Lower leg skin (tissue), 4 donors: ENCODE data around the gene UNC13A. TPM values are rescaled to one million over a fixed set of nuclear protein-coding genes. Genes with fewer than 3 reads are reported as not detected.

Experiments used
- DNase-seq, 2 donors: peaks; one replicate each; pipeline ENCODE4 v3.0.0-alpha.2; 2019; ENCODE audit warnings: low spot score in 2 of 2
- H3K4me3 ChIP-seq: fragments of 200-600 bp; sonication (generic); 2 replicates; pipeline ENCODE4 v1.5.1; 2017; ENCODE audit warnings: mild to moderate bottlenecking, low read depth; ENCODE audit not compliant: poor library complexity, severe bottlenecking
- CTCF ChIP-seq, 3 donors: fragments of 450-650 bp; IDR thresholded peaks; one replicate each; pipeline ENCODE4 v1.5.1; 2016; ENCODE audit warnings: antibody characterized with exemption in 3 of 3, mild to moderate bottlenecking in 3 of 3, moderate library complexity in 2 of 3
- POLR2A ChIP-seq, 2 donors: fragments of 450-650 bp; IDR thresholded peaks; one replicate each; pipeline ENCODE4 v1.6.1; 2016 to 2017; ENCODE audit warnings: antibody characterized with exemption in 2 of 2, mild to moderate bottlenecking in 1 of 2, moderate library complexity in 1 of 2
- WGBS, 2 donors: methylation state at CpG; one replicate each; pipeline ENCODE4 v1.1.5; 2018; 5-methylcytosine and 5-hydroxymethylcytosine counted together
- intact Hi-C: fragments of 100-400 bp; cut with DNase I; formaldehyde crosslinking; loops from one replicate; pipeline ENCODE4 v1.15.0; 2023; ENCODE audit warnings: low total_unique reads
- total RNA-seq, 4 donors: library from RNA; depleted of rRNA; stranded (reverse); fragments of >200 nt; gene quantifications; one replicate each; pipeline ENCODE4 v1.1.0, GENCODE V29; 2016

UNC13A gene
- total RNA-seq, 4 donors from 2014 or later: not detected

DNA sequence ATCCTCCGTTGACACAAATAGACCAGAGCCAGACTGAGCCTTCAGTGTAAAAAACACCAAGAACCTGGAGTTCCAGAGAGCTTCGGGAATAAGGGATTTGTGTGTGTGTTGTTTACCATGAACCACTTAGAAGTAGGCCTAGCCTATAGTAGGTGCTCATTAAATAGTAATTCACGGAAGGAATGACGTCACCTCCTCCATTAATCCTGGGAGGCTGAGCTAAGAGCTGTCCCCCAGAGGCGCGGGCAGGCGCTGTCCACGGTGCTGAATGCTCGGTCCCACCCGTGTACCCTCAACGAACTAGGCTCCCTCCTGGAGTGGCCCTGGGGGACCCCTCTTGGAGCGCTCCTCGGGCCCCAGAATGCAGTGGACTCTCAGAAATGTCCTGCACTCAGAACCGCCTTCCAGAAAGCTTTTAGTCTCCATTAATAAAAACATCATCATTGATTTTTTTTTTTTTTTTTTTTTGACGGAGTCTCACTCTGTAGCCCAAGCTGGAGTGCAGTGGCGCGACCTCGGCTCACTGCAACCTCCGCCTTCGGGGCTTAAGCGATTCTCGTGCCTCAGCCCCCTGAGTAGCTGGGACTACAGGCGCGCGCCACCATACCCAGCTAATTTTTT is 6.5 kb downstream of the UNC13A start:
- intact Hi-C loops: no loop called here
- WGBS, 2 donors: 48 to 50% methylated on average over 25 of the region's 25 CpGs
- no peak for TF ChIP-seq CTCF (IDR thresholded peaks at IDR 0.05)
- TF ChIP-seq POLR2A (IDR thresholded peaks at IDR 0.05): no peak
- no peak for DNase-seq
- H3K4me3 ChIP-seq: no peak overlapping the region

- TF ChIP-seq CTCF (IDR thresholded peaks at IDR 0.05): no peak
- H3K4me3 ChIP-seq: no peak overlapping the region
- WGBS, 2 donors: 4 to 6% methylated on average over 29 to 35 of the region's 38 CpGs
- intact Hi-C loops: no loop called here
- peak; percentile 54 to 92 for DNase-seq
Observed at GRCh38 chr19:17680230-17680722, 7.9 kb downstream of the UNC13A start.

- no peak for TF ChIP-seq POLR2A (IDR thresholded peaks at IDR 0.05)
- no peak for TF ChIP-seq CTCF (IDR thresholded peaks at IDR 0.05)
- WGBS, 2 donors: 9 to 11% methylated on average over 14 of the region's 14 CpGs
- DNase-seq: no peak
- H3K4me3 ChIP-seq: no peak overlapping the region
- intact Hi-C loops: no loop called here
Observed at GRCh38 chr19:17679526-17680229, 8.5 kb downstream of the UNC13A start.

DNA sequence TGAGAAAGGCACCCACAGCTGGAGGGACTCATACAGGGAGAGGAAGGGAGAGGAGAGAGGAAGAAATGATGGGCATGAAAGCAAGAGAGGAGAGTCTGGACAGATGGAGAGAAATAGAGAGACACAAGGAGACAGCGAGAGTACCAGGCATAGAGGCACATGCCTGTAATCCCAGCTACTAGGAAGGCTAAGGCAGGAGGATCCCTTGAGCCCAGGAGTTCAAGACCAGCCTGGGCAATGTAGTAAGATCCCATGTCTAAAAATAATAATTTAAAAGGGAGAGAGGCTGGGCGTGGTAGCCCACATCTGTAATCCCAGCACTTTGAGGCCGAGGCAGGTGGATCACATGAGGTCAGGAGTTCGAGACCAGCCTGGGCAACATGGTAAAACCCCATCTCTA is 9.3 kb downstream of the UNC13A start:
- TF ChIP-seq POLR2A (IDR thresholded peaks at IDR 0.05): no peak
- no peak for TF ChIP-seq CTCF (IDR thresholded peaks at IDR 0.05)
- no peak overlapping the region for H3K4me3 ChIP-seq
- WGBS, 2 donors: 68 to 77% methylated on average over 4 of the region's 4 CpGs
- intact Hi-C loops: no loop called here
- DNase-seq: no peak

- WGBS, 2 donors: 58 to 72% methylated on average over 2 of the region's 2 CpGs
- intact Hi-C loops: no loop called here
Observed at GRCh38 chr19:17677002-17677401, 11.2 kb downstream of the UNC13A start.

More at GRCh38 chr19:17677002-17677401, 11.2 kb downstream of the UNC13A start:
- DNase-seq: no peak
- TF ChIP-seq CTCF (IDR thresholded peaks at IDR 0.05) (no peak), POLR2A (IDR thresholded peaks at IDR 0.05) (no peak)
- no peak overlapping the region for H3K4me3 ChIP-seq
